GM13977 (cell line): Measurements from ENCODE around the gene MYL5.
"Not testable (repeated sequence)": the region's sequence is repeated elsewhere in the genome, so short reads cannot be mapped to it uniquely, and the experiment has no call there.

Experiments used
- DNase-seq: peaks from one replicate; pipeline ENCODE4 v3.0.0; 2012; ENCODE audit warnings: low spot score
- in situ Hi-C: fragments of 300-500 bp; cut with MboI; formaldehyde crosslinking; loops from one replicate; pipeline ENCODE4 v1.12.0; 2022; ENCODE audit warnings: low sequenced_read_pairs, low pct_unique_long_range_greater_than_20kb, mixed read lengths, inconsistent platforms; ENCODE audit not compliant: unreplicated experiment
- TF ChIP-seq, protein P1 (sequence below): IDR thresholded peaks from 2 replicates; pipeline ENCODE4 v1.5.1; 2012; ENCODE audit warnings: mild to moderate bottlenecking, control low read depth; ENCODE audit not compliant: insufficient read depth; ENCODE audit errors: extremely low read depth, missing control alignments

MYL5 gene

DNA sequence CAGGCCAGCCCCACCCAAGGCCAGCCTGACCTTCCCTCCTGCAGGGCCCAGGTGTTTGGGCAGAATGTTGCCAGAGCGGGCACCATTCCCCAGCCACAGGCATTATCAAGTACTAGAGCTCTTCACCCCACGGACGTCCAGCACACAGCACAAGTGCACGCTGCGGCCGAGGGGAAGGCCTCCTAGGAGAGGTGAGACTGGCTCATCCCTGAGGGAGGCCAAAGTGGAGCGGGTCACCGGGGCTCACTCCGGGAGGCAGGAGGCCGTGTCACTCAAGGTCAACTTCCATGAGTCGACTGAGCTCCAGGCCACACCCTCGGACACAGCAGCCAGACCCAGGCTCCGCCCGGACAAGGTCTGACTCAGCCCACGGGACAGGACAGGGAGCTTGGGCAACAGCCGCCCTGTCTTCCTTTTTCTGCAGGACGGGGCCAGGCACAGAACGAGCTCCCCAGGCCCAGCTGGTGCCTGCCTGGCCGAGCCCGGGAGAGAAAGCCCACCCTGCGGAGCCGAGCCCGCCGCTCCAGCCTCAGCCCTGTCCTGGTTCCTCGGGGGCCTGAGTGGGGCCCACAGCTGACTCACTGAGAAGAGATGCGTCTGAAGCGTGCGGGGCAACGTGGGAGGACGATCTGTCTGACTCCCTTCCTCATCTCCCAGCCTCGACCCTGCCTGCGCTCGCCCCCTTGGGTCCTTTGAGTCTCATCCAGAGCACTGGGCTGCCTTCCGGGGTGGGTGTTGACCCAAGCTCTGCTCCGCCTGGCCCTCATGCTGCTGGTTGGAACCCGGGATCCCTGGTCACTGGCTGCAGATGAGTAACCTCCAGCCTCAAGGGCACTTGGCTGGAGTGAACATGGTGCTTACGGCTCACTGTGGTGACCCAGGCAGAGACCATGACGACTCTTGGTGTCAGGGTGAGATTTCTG, 13.0 kb downstream of the MYL5 start:
- TF ChIP-seq, protein P1, sequence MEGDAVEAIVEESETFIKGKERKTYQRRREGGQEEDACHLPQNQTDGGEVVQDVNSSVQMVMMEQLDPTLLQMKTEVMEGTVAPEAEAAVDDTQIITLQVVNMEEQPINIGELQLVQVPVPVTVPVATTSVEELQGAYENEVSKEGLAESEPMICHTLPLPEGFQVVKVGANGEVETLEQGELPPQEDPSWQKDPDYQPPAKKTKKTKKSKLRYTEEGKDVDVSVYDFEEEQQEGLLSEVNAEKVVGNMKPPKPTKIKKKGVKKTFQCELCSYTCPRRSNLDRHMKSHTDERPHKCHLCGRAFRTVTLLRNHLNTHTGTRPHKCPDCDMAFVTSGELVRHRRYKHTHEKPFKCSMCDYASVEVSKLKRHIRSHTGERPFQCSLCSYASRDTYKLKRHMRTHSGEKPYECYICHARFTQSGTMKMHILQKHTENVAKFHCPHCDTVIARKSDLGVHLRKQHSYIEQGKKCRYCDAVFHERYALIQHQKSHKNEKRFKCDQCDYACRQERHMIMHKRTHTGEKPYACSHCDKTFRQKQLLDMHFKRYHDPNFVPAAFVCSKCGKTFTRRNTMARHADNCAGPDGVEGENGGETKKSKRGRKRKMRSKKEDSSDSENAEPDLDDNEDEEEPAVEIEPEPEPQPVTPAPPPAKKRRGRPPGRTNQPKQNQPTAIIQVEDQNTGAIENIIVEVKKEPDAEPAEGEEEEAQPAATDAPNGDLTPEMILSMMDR, result no peak
- DNase-seq, result no peak
- in situ Hi-C loops, result no loop called here

DNA sequence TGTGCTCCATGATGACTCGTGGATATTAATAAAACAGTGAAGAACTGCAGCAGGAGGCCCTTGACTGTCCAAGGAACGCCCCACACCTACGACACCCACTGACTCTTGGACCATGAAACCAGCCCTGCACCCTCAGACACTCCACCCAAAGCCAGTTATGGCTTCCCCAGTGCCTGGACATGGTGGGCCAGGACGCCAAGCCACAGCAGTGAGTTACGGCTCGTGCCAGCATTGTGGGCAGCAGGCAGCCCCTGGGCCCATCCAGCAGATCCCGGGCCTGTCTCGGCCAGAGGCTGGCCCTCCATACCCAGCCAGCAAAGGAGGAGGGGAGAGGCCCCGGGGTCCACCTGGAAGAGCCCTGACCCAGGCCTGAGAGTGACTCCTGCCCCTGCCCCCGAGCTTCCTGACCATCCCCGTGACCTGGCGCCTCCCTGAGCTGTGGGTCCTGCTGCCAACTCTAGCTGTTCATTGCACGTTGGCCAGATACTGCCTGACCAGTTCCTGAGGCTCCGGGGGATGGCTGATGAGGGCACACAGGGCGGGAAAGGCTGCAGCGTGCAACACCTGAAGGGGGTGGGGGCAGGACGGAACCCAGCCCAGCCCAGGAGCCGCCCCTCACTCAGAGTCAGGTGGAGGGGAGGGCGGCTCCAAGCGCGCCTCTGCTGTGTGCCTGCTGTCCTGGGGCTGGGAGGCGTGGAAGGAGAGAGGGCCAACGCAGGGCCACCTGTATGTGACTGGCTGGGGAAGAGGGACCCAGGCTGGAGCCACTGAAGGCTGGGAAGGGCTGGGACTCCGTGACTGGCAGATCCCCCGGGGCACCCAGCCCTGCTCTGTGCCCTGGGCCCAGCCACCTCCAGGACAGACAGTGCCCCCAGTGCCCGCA, 13.9 kb downstream of the MYL5 start:
- TF ChIP-seq, protein P1, result no peak
- DNase-seq, result no peak
- in situ Hi-C loops, result no loop called here

DNA sequence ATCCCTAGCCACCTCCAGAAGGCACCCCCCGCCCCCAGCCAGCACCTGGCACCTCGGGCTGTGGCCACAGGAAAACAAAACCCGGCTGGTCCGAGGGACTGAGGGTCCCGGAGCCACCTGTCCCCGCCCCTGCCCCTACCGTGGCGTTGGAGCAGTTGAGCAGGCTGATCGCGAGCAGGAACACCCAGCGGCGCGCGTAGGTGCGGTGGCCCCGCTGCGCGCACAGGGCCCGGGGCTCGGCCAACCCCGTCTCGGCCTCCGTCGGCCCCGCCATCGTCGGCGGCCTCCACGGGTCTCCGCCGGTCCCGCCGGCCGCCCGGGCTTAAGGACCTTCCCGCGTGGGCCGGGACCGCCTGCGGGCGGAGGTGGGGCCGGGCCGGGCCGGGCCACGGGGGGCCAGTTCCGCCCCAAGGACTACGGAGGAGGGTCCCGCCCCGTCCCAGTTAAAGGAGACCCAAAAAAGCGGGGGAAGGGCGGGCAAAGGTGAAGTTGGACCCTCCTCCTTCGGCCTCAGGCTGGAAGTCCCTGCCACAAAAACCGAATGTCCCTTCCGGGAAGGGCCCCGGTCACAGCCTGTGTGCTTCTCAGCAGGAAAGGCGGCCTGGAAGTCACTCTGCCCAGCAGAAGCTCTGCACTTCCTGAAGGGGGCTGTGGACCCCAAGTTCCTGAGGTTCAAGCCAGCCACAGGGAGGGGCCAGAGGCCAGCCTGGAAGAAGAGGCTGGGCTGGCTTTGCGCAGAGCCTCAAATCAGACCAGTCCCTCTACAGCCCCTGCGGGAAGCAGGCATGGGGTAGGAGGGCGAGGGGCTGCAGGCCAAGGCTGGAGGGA, 14.7 kb downstream of the MYL5 start, which contains the start of gene SLC49A3:
Gene SLC49A3, minus strand, starts transcription at position 298 of the 828 bp plus-strand sequence. Its CDS starts 24 bp downstream, at position 274.
- TF ChIP-seq, protein P1, result no peak
- in situ Hi-C loops, result no loop called here
- no peak for DNase-seq

DNA sequence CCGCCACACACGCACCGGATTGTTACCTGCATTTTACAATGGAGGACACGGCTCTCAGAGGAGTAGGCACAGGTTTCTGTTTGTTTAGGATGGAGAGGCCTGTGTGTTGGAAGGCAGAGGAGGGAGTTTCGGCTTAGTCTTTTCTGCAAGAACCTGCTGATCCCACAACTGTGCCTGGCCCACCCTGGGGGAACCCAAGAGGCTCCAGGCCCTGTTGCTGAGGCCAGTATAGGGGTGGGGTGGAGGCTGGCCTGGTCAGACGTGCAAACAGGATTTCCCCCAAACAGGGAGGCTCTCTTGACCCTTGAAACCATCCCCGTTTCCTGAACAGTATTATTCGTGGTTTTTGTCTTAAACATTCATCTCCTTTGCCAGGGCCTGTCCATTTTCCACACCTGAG, 15.4 kb downstream of the MYL5 start:
- no peak for DNase-seq
- in situ Hi-C loops, result no loop called here

DNA sequence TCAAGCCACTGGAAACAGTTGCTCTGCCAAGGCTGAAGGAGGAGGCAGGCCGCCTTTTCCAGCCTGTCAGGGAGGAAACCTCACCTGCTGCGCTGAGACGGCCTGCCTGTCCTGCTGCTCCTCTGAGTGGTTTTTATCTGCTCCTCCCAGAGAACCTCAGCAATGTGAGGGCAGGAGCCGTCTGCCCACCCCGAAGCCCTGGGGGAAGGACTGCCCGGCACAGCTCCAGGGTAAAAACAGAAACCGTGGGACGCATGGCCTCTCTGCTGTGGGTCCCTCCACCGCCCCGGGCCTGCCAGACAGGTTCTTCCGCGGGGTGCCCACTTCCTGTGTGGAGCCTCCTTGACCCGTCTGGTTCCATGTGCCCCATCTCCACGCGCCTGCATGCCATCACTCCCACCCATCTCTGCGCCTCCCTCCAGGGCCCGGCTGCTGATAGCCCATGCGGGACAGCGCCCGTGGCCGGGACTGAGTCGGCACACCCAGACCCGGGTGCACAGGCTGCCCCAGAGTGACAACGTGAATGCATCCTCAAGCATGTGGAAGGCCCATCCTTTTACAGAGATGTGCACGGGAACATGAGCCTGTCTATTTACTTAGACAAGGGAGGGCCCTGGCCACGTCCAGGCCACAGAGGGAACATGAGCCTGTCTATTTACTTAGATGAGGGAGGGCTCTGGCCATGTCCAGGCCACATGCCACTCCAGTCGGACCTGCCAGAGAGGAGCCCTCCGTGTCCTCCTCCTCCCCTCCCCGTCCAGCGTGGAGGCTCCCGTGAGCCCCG, 18.6 kb downstream of the MYL5 start:
- in situ Hi-C loops, result no loop called here
- TF ChIP-seq, protein P1, result no peak
- no peak for DNase-seq

More for the DNA sequence above, 15.4 kb downstream of the MYL5 start:
- TF ChIP-seq, protein P1, result no peak

DNA sequence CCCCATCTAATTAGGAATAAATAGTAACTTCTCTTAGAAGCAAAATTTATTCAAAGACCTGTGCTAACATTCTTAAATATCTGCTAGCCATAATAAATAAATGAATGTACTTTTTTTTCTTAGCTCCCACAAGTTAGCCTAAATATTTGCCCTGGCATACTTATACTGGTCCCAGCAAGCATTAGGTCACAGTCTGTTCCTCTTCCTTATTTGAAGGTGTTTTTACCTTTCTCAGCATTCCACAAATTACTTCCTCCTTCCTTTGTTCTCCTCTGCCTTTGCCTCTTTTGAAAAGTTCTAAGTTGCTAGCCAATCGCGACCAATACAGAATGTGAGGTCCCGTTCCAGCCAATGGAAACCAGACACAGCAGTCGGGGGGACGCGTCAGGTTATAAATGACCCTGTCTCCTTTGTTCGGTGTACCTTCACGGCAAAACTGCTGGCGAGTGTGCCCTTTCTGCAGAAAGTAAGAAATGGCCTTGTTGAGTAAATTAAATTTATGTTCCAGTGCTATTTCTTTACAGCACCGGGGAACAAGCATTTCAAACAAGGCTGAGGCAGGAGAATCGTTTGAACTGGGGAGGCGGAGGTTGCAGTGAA, 20.1 kb downstream of the MYL5 start:
- in situ Hi-C loops, result not testable (repeated sequence)

More for the DNA sequence above, 20.1 kb downstream of the MYL5 start:
- DNase-seq, result not testable (repeated sequence)
